ENCODE measurements around the gene RITA1. TPM values are rescaled to one million over a fixed set of nuclear protein-coding genes. Genes with fewer than 3 reads are reported as not detected.

Gene RITA1
- total and polyA plus RNA-seq, 2 donors from 2014 or later, result 14.6 to 31.6 TPM

DNA sequence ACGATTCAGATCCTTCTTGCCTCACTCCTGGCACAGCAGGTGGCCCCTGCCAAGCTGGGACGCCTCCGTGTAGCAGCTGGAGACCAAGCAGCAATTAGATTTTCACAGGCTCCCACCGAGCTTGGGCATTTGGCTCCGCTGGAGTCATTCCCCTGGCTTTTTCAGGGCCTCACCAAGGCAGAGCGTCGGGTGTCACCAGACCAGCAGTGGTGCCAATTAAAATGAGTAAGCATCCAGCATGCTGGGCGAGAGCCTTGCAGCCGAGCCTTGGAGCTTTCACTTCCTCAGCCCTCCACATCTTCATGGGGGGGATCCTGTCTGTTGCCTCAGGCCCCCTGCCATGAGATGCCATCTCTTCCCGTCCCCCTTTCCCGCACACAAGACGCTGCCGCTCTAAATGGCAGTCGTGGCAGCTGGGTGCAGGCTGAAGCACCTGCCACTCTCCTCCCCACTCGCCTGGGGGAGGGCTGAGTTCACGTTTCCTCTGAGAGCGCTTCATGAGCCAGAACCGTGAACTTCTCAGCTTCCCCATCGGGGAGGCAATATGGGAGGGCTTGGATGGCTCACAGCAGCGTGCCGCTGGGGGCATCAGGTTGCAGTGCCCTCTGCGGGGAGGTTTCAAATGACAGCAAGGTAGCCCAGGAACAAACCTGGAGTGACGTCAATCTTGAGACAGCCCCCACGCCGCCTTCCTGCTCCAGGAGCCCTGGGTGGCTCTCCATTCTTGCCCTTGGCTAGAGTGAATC, 47.5 kb downstream of the RITA1 start:
- H3K4me3 ChIP-seq (ENCODE audit: low read length in 3 of 3), result no peak overlapping the region
- H3K4me1 ChIP-seq (ENCODE audit: control insufficient read depth in 2 of 3, insufficient read depth in 2 of 3, low read depth in 1 of 3, low read length in 3 of 3), result peaks cover 0 to 54% (median 48%) of the 10 kb centered on the region in 3 donors
- no peak for FAIRE-seq
- H3K9me3 ChIP-seq (ENCODE audit: control insufficient read depth in 2 of 3, insufficient read depth in 1 of 3, low read length in 3 of 3), result no peaks in the 10 kb centered on the region
- peaks cover 0 to 71% (median 27%) of the 10 kb centered on the region in 3 donors for H3K36me3 ChIP-seq (ENCODE audit: control insufficient read depth in 2 of 3, insufficient read depth in 3 of 3, low read length in 3 of 3)
- TF ChIP-seq, protein P1, sequence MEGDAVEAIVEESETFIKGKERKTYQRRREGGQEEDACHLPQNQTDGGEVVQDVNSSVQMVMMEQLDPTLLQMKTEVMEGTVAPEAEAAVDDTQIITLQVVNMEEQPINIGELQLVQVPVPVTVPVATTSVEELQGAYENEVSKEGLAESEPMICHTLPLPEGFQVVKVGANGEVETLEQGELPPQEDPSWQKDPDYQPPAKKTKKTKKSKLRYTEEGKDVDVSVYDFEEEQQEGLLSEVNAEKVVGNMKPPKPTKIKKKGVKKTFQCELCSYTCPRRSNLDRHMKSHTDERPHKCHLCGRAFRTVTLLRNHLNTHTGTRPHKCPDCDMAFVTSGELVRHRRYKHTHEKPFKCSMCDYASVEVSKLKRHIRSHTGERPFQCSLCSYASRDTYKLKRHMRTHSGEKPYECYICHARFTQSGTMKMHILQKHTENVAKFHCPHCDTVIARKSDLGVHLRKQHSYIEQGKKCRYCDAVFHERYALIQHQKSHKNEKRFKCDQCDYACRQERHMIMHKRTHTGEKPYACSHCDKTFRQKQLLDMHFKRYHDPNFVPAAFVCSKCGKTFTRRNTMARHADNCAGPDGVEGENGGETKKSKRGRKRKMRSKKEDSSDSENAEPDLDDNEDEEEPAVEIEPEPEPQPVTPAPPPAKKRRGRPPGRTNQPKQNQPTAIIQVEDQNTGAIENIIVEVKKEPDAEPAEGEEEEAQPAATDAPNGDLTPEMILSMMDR (IDR thresholded peaks at IDR 0.05; ENCODE audit: borderline replicate concordance, extremely low read depth, insufficient read depth), result no peak
- H3K9ac ChIP-seq (ENCODE audit: low read length in 3 of 3), result peak overlapping the region in 1 of 3 donors; percentile 1
- intact Hi-C loops (cut with DNase I), result no loop called here
- peak overlapping the region; percentile 45 to 71 for H3K27ac ChIP-seq (ENCODE audit: low read depth in 2 of 2, low read length in 2 of 2)
- H3K27me3 ChIP-seq (ENCODE audit: control insufficient read depth, insufficient read depth, low read length), result no peaks in the 10 kb centered on the region
- DNase-seq, result peak; percentile 73 to 97 (median 95)

DNA sequence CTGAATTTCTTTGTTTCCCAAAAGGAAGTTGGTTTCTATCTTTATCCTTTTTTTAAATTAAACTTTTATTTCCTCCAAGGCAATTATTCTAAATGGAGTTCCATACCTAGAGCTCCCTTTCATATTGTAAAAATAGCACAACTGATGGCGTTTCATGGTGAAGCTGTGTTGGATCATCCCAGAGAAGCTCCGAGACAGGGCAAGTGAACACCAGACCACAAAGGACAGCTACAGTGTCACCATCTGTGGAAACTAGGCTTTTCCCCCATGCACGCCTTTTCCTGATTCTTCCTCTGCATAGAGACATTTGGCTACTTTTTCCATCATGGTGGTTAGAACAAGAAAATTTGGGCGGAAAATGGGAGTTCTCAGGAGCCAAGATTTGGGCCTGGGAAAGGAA, 48.4 kb downstream of the RITA1 start:
- Histone ChIP-seq H3K4me3 (ENCODE audit: low read length in 3 of 3) (no peak overlapping the region), H3K27ac (ENCODE audit: low read depth in 2 of 2, low read length in 2 of 2) (peak overlapping the region; percentile 29 to 65), H3K4me1 (ENCODE audit: control insufficient read depth in 2 of 3, insufficient read depth in 2 of 3, low read depth in 1 of 3, low read length in 3 of 3) (peaks cover 0 to 55% (median 48%) of the 10 kb centered on the region in 3 donors), H3K9ac (ENCODE audit: low read length in 3 of 3) (no peak overlapping the region), H3K27me3 (ENCODE audit: control insufficient read depth, insufficient read depth, low read length) (no peaks in the 10 kb centered on the region), H3K9me3 (ENCODE audit: control insufficient read depth in 2 of 3, insufficient read depth in 1 of 3, low read length in 3 of 3) (no peaks in the 10 kb centered on the region), H3K36me3 (ENCODE audit: control insufficient read depth in 2 of 3, insufficient read depth in 3 of 3, low read length in 3 of 3) (peaks cover 0 to 63% (median 26%) of the 10 kb centered on the region in 3 donors)
- no peak for FAIRE-seq
- TF ChIP-seq, protein P1 (IDR thresholded peaks at IDR 0.05; ENCODE audit: borderline replicate concordance, extremely low read depth, insufficient read depth), result no peak
- peak in 1 of 5 donors; percentile 2 for DNase-seq
- intact Hi-C loops (cut with DNase I), result no loop called here

DNA sequence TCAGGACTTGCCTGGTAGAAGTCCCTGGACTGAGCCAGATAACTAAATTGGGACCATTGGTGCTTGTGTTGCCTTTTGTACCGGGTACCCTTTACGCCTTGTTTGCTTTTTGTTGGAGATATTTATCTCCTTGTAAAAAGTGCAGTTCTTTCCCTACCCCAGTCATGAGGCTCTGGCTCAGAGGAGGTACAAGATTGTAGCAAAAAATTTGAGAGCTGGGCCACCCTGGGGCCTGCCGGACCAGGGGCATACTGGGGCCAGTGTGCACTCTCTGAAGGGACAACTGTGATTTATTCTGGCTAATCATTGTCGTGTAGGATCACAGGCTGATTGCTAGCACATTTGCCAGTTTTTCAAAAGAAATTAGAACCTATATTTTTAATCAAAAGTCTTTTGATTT, 49.0 kb downstream of the RITA1 start:
- TF ChIP-seq, protein P1 (IDR thresholded peaks at IDR 0.05; ENCODE audit: borderline replicate concordance, extremely low read depth, insufficient read depth), result no peak
- FAIRE-seq (no peak), DNase-seq (peak in 2 of 5 donors; percentile 4 to 35)
- intact Hi-C loops (cut with DNase I), result no loop called here
- Histone ChIP-seq H3K4me3 (ENCODE audit: low read length in 3 of 3) (no peak overlapping the region), H3K9me3 (ENCODE audit: control insufficient read depth in 2 of 3, insufficient read depth in 1 of 3, low read length in 3 of 3) (no peaks in the 10 kb centered on the region), H3K27me3 (ENCODE audit: control insufficient read depth, insufficient read depth, low read length) (no peaks in the 10 kb centered on the region), H3K36me3 (ENCODE audit: control insufficient read depth in 2 of 3, insufficient read depth in 3 of 3, low read length in 3 of 3) (peaks cover 0 to 59% (median 28%) of the 10 kb centered on the region in 3 donors), H3K9ac (ENCODE audit: low read length in 3 of 3) (no peak overlapping the region), H3K4me1 (ENCODE audit: control insufficient read depth in 2 of 3, insufficient read depth in 2 of 3, low read depth in 1 of 3, low read length in 3 of 3) (peaks cover 0 to 60% (median 47%) of the 10 kb centered on the region in 3 donors), H3K27ac (ENCODE audit: low read depth in 2 of 2, low read length in 2 of 2) (peak overlapping the region in 1 of 2 donors; percentile 29)

Measured in kidney (tissue), 14 donors.